Fibroblast of lung (primary cell): ENCODE data around the gene CHM. TPM values are rescaled to one million over a fixed set of nuclear protein-coding genes. Genes with fewer than 3 reads are reported as not detected.
"Not testable (repeated sequence)": the region's sequence is repeated elsewhere in the genome, so short reads cannot be mapped to it uniquely, and the experiment has no call there.

Experiments
- DNase-seq, 2 donors: peaks; one replicate each; pipeline versions ENCODE4 v3.0.0 to v3.0.0-alpha.2; 2010; ENCODE audit warnings: low read depth in 2 of 2
- H2AFZ ChIP-seq: 2 replicates; pipeline ENCODE4 v1.5.1; 2012; ENCODE audit warnings: low read length, control low read depth, inconsistent platforms
- H3K27ac ChIP-seq: 2 replicates; pipeline ENCODE4 v1.5.1; 2011; ENCODE audit warnings: low read length, control low read depth; ENCODE audit not compliant: insufficient read depth
- H3K27me3 ChIP-seq: 2 replicates; pipeline ENCODE4 v1.5.1; 2011; ENCODE audit warnings: mild to moderate bottlenecking, low read length; ENCODE audit not compliant: control insufficient read depth, insufficient read depth
- H3K36me3 ChIP-seq: 2 replicates; pipeline ENCODE4 v1.5.1; 2011; ENCODE audit warnings: low read length; ENCODE audit not compliant: control insufficient read depth, insufficient read depth
- H3K4me1 ChIP-seq: 2 replicates; pipeline ENCODE4 v1.5.1; 2011; ENCODE audit warnings: low read length; ENCODE audit not compliant: control insufficient read depth, insufficient read depth; ENCODE audit errors: extremely low read depth
- H3K4me2 ChIP-seq: 2 replicates; pipeline ENCODE4 v1.5.1; 2011; ENCODE audit warnings: low read length, control low read depth; ENCODE audit not compliant: insufficient read depth; ENCODE audit errors: extremely low read depth
- H3K4me3 ChIP-seq, 4 experiments: fragments of 200-600 bp in 1 of 4; sonication (generic) in 1 of 4; replicated peaks in 1 of 4; 2 replicates each; pipeline ENCODE4 v1.5.1; 2011 to 2016; ENCODE audit warnings: low read length in 4 of 4, low read depth in 3 of 4, mild to moderate bottlenecking in 3 of 4, control low read depth in 2 of 4, inconsistent platforms in 1 of 4, mixed read lengths in 1 of 4; ENCODE audit not compliant: insufficient read depth in 1 of 4; ENCODE audit errors: control extremely low read depth in 1 of 4
- H3K79me2 ChIP-seq: 2 replicates; pipeline ENCODE4 v1.5.1; 2012; ENCODE audit warnings: mild to moderate bottlenecking, low read length, inconsistent platforms; ENCODE audit not compliant: control insufficient read depth, insufficient read depth
- H3K9ac ChIP-seq: 2 replicates; pipeline ENCODE4 v1.5.1; 2011; ENCODE audit warnings: mild to moderate bottlenecking, low read length, control low read depth; ENCODE audit not compliant: insufficient read depth
- H3K9me3 ChIP-seq: 2 replicates; pipeline ENCODE4 v1.5.1; 2012; ENCODE audit warnings: low read depth, low read length; ENCODE audit not compliant: control insufficient read depth, insufficient read depth
- H4K20me1 ChIP-seq: 2 replicates; pipeline ENCODE4 v1.5.1; 2011; ENCODE audit warnings: low read length; ENCODE audit not compliant: control insufficient read depth, insufficient read depth; ENCODE audit errors: extremely low read depth
- EZH2 ChIP-seq: IDR thresholded peaks from 2 replicates; pipeline ENCODE4 v1.5.1; 2012; ENCODE audit warnings: low read length, control low read depth, mild to moderate bottlenecking; ENCODE audit errors: missing control alignments
- polyA plus RNA-seq, 2 donors: library from polyadenylated mRNA; depleted of rRNA in 1 of 2; stranded (reverse) in 1 of 2; unstranded in 1 of 2; fragments of >200 nt; gene quantifications; 2 replicates each; pipeline ENCODE4 v1.2.1, GENCODE V29; 2011 to 2012; ENCODE audit warnings: missing spikeins in 1 of 2
- total RNA-seq: library from RNA; depleted of rRNA; stranded (reverse); fragments of >200 nt; gene quantifications from 2 replicates; pipeline ENCODE4 v1.2.1, GENCODE V29; 2014
- TF ChIP-seq, protein P1 (sequence below), 2 donors: IDR thresholded peaks in 1 of 2; conservative IDR thresholded peaks in 1 of 2; 1 replicate in 1 of 2; 2 replicates in 1 of 2; pipeline ENCODE4 v1.5.1; 2011 to 2012; ENCODE audit warnings: low read length in 2 of 2, control low read depth in 1 of 2, inconsistent platforms in 1 of 2, low read depth in 1 of 2, mild to moderate bottlenecking in 1 of 2

Gene CHM
- total and polyA plus RNA-seq, 2 donors (not counting 1 experiment from before 2014, with no cell fraction given): 22.4 to 33.4 TPM

DNA sequence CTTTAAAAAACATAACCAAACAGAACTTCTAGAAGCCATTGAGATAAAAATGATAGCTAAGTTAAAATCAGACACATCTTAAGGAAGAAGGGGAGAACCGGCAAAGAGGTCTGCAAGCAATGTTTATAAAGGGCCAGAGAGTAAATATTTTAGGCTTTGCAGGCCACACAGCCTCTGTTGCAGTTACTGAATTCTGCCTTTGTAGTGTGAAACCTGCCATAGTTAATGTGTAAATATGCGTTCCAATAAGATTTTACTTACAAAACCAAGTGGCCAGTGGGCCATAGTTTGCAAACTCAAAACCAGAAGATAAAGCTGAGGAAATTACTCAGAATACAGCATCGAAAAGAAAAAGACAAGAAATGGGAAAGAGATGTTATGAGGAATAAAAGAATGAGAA, 33.6 kb downstream of the CHM start:
- no peaks in the 10 kb centered on the region for H3K4me1 ChIP-seq
- no peak for TF ChIP-seq EZH2
- TF ChIP-seq, protein P1, sequence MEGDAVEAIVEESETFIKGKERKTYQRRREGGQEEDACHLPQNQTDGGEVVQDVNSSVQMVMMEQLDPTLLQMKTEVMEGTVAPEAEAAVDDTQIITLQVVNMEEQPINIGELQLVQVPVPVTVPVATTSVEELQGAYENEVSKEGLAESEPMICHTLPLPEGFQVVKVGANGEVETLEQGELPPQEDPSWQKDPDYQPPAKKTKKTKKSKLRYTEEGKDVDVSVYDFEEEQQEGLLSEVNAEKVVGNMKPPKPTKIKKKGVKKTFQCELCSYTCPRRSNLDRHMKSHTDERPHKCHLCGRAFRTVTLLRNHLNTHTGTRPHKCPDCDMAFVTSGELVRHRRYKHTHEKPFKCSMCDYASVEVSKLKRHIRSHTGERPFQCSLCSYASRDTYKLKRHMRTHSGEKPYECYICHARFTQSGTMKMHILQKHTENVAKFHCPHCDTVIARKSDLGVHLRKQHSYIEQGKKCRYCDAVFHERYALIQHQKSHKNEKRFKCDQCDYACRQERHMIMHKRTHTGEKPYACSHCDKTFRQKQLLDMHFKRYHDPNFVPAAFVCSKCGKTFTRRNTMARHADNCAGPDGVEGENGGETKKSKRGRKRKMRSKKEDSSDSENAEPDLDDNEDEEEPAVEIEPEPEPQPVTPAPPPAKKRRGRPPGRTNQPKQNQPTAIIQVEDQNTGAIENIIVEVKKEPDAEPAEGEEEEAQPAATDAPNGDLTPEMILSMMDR (conservative IDR thresholded peaks at IDR 0.05 in 1 of 2, IDR thresholded peaks at IDR 0.05 in 1 of 2; ENCODE audit: low read depth in 1 of 2, low read length in 2 of 2): no peak
- H3K27ac ChIP-seq: no peak overlapping the region
- no peak overlapping the region for H3K4me3 ChIP-seq
- no peaks in the 10 kb centered on the region for H3K9me3 ChIP-seq
- no peaks in the 10 kb centered on the region for H3K79me2 ChIP-seq
- H3K36me3 ChIP-seq: no peaks in the 10 kb centered on the region
- no peaks in the 10 kb centered on the region for H4K20me1 ChIP-seq
- no peaks in the 10 kb centered on the region for H3K27me3 ChIP-seq
- no peak overlapping the region for H3K9ac ChIP-seq
- DNase-seq: no peak
- H3K4me2 ChIP-seq: no peak overlapping the region
- no peak overlapping the region for H2AFZ ChIP-seq

DNA sequence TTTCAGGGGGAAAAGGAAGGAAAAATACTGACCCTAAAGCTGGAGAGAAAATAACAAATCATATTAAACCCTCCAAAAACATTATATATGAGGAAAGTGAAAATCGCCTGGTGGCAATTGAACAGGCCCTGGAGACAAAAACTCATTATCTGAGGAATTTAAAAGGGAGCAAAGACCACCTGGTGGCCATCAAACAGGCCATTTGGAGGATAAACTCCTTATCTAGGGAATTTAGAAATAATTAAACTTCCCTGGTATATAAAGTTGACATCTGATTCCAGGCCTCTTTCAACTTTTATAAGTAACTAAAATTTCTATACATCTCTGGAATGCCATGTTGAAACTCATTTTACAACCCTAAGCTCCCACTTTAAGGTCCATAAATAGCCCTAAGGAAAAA, 35.2 kb downstream of the CHM start:
- H3K9me3 ChIP-seq: no peaks in the 10 kb centered on the region
- H3K9ac ChIP-seq: no peak overlapping the region
- H3K4me2 ChIP-seq: no peak overlapping the region
- no peaks in the 10 kb centered on the region for H3K27me3 ChIP-seq
- H4K20me1 ChIP-seq: no peaks in the 10 kb centered on the region
- H3K36me3 ChIP-seq: no peaks in the 10 kb centered on the region
- H3K4me3 ChIP-seq: no peak overlapping the region
- TF ChIP-seq, protein P1 (conservative IDR thresholded peaks at IDR 0.05 in 1 of 2, IDR thresholded peaks at IDR 0.05 in 1 of 2; ENCODE audit: low read depth in 1 of 2, low read length in 2 of 2): no peak
- TF ChIP-seq EZH2: no peak
- H3K4me1 ChIP-seq: no peaks in the 10 kb centered on the region
- no peak for DNase-seq
- H3K27ac ChIP-seq: no peak overlapping the region
- no peak overlapping the region for H2AFZ ChIP-seq
- no peaks in the 10 kb centered on the region for H3K79me2 ChIP-seq

DNA sequence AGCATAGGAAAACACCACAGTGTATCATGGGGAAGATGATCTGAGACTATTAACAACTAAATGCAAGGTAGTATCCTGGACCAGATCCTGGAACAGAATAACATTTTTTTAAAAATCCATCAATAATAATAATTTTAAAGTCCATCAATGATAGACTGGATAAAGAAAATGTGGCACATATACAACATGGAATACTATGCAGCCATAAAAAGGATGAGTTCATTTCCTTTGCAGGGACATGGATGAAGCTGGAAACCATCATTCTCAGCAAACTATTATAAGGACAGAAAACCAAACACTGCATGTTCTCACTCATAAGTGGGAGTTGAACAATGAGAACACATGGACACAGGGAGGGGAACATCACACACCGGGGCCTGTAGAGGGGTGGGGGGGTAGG, 37.6 kb downstream of the CHM start:
- H3K9ac ChIP-seq, H3K79me2 ChIP-seq, H3K27ac ChIP-seq, H3K4me1 ChIP-seq, H3K9me3 ChIP-seq, H3K4me3 ChIP-seq, H3K27me3 ChIP-seq, H3K36me3 ChIP-seq, H4K20me1 ChIP-seq, H3K4me2 ChIP-seq, H2AFZ ChIP-seq, DNase-seq: not testable (repeated sequence)

DNA sequence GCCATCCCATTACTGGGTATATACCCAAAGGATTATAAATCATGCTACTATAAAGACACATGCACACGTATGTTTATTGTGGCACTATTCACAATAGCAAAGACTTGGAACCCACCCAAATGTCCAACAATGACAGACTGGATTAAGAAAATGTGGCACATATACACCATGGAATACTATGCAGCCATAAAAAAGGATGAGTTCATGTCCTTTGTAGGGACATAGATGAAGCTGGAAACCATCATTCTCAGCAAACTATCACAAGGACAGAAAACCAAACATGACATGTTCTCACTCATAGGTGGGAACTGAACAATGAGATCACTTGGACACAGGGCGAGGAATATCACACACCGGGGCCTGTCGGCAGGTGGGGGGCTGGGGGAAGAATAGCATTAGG, 39.5 kb downstream of the CHM start:
- not testable (repeated sequence) for H3K27ac ChIP-seq, H3K27me3 ChIP-seq, H3K79me2 ChIP-seq, H3K9me3 ChIP-seq, H3K9ac ChIP-seq, DNase-seq, H3K36me3 ChIP-seq, H3K4me3 ChIP-seq, H4K20me1 ChIP-seq, H2AFZ ChIP-seq, H3K4me1 ChIP-seq, H3K4me2 ChIP-seq
